ENCODE results near the gene STUB1.

DNA sequence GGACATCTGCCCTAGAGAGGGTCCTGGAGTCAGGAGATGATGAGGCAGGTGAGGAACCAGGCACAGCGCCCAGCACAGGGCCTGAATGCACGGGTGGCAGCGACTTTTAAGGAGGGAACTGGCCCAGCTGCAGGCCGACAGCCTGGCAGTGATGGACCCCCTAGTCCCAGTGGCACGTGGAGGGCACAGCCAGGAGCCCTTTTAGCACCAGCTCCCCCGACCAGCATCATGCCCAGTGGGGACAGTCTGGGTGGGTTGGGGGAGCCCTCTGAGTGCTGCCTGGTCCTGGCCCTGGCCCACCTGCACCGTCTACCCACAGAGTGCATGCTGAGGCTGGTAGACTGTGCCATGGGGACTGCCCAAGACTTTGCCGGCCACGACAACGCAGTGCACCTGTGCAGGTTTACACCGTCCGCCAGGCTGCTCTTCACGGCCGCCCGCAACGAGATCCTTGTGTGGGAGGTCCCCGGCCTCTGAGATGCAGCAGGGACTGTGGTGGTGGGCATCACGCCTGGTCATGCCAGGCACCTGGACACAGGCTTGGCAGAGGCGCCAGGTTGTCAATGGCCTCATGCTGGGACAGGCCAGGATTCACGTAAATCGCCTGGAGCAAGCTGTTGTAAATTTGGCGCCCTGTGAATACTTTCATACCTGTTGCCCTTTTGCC is 13.0 kb upstream of the STUB1 start:
- TF ChIP-seq, protein P1, sequence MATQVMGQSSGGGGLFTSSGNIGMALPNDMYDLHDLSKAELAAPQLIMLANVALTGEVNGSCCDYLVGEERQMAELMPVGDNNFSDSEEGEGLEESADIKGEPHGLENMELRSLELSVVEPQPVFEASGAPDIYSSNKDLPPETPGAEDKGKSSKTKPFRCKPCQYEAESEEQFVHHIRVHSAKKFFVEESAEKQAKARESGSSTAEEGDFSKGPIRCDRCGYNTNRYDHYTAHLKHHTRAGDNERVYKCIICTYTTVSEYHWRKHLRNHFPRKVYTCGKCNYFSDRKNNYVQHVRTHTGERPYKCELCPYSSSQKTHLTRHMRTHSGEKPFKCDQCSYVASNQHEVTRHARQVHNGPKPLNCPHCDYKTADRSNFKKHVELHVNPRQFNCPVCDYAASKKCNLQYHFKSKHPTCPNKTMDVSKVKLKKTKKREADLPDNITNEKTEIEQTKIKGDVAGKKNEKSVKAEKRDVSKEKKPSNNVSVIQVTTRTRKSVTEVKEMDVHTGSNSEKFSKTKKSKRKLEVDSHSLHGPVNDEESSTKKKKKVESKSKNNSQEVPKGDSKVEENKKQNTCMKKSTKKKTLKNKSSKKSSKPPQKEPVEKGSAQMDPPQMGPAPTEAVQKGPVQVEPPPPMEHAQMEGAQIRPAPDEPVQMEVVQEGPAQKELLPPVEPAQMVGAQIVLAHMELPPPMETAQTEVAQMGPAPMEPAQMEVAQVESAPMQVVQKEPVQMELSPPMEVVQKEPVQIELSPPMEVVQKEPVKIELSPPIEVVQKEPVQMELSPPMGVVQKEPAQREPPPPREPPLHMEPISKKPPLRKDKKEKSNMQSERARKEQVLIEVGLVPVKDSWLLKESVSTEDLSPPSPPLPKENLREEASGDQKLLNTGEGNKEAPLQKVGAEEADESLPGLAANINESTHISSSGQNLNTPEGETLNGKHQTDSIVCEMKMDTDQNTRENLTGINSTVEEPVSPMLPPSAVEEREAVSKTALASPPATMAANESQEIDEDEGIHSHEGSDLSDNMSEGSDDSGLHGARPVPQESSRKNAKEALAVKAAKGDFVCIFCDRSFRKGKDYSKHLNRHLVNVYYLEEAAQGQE (IDR thresholded peaks at IDR 0.05; ENCODE audit: insufficient read depth in 1 of 2, low read depth in 2 of 2, low read length in 2 of 2): no peak
- TF ChIP-seq TAF1 (IDR thresholded peaks at IDR 0.05; ENCODE audit: borderline replicate concordance, insufficient read depth, low read length) (no peak), POLR2AphosphoS5 (IDR thresholded peaks at IDR 0.05; ENCODE audit: low read depth, low read length) (no peak)
